DMS153 treated with DMSO at 0.1 percent for 48 hours (cell line): ENCODE measurements around the gene ZNF469.
"Not testable (repeated sequence)": the region's sequence is repeated elsewhere in the genome, so short reads cannot be mapped to it uniquely, and the experiment has no call there.

ENCODE experiments used
- DNase-seq: peaks from one replicate; lab custom pipeline; 2025; ENCODE audit not compliant: unreplicated experiment; lab: John Stamatoyannopoulos, UW

ZNF469 gene

DNA sequence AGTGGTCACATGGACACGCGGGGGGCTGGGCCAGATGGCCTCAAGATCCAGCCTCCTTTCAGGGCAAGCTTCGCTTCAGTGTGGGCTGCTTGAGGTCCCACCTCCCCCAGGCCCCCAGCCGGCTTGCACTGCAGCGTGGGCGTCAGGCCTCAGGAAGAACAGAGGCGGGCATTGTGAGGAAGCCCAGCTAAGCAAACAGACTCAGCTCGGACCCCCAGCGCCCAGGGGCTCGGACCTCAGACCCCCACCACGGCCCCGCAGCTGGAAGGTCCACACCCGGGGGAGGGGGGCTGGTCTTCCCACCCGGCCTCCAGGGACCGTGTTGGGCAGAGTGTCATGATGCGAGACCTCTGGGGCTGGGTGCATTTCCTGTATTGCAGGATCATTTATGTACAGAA, 24.7 kb upstream of the ZNF469 start:
- no peak for DNase-seq

DNA sequence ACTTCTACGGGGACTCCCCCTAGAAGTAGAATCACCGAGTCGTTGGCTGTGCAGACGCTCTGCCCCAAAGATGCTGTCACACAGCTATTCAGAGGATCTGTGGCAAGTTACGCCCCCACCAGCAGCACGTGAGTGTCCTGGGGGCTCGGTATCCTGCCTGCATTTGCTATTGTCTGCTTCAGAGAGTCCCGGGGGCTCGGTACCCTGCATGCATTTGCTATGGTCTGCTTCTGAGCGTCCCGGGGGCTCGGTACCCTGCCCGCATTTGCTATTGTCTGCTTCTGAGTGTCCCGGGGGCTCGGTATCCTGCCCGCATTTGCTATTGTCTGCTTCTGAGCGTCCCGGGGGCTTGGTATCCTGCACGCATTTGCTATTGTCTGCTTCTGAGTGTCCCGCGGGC, 23.8 kb upstream of the ZNF469 start:
- DNase-seq = no peak

DNA sequence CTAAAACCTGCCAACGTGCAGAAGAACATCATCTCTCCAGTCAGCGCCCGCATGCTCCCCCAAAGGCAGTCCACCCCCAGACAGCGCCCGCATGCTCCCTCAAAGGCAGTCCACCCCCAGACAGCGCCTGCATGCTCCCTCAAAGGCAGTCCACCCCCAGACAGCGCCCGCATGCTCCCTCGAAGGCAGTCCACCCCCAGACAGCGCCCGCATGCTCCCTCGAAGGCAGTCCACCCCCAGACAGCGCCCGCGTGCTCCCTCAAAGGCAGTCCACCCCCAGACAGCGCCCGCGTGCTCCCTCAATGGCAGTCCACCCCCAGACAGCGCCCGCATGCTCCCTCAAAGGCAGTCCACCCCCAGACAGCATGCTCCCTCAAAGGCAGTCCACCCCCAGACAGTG, 22.4 kb upstream of the ZNF469 start:
- not testable (repeated sequence) for DNase-seq

DNA sequence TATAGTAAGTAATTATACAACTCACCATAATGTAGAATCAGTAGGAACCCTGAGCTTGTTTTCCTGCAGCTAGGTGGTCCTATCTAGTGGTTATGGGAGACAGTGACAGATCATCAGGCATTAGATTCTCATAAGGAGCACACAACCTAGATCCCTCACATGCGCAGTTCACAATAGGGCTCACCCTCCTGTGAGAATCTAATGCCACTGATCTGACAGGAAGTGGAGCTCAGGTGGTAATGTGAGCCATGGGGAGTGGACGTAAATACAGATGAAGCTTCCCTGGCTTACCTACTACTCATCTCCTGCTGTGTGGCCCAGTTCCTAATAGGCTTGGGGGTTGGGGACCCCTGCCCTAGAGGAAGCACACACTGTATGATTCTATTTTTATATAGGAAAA, 21.8 kb upstream of the ZNF469 start:
- no peak for DNase-seq

DNA sequence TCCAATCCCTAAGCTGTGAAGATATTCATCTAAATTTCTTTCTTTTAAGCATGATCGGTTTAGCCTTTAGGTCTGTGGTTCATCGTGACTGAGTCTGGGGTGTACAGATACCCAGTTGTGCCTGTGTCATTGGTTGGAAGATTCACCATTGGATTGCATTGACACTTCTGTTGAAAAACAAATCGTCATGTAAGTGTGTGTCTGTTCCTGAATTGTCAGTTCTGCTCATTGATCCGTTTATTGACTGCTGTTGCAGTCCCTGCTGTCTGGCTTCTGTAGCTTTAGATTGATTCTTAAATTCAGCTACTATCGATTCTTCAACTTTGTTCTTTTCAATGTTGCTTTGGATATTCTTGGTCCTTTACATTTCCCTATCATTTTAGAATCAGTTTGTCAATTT, 21.0 kb upstream of the ZNF469 start:
- DNase-seq = no peak

DNA sequence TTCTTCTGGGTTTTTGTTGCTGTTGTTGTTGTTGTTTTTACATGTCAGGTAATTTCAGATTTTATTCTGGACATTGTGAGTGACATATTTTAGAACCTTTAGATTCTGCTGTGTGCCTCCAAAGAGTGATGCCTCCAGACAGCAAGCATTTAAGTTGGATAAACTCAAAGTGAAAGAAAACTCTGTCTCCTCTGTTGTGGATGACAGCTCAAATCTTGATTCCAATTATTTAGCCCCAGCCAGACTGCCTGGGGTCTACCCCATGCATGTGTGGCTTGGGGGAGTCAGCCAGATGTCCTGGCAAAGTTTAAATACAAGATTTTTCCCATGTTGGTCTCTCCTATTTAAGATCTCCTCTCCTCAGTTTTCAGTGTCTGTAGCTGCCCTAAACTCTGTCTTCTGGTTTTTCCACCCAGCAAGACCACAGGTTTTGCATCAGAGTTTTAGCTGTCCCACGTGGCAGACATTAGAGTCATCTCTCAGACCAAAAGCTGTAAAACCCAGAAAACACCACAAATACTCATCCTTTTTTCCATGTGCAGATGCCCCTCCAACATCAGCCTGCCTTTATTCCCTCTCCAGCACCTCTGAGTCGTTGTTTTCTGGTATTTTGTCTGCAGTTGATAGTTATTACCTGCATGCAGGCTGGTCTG, 19.4 kb upstream of the ZNF469 start:
- no peak for DNase-seq

DNA sequence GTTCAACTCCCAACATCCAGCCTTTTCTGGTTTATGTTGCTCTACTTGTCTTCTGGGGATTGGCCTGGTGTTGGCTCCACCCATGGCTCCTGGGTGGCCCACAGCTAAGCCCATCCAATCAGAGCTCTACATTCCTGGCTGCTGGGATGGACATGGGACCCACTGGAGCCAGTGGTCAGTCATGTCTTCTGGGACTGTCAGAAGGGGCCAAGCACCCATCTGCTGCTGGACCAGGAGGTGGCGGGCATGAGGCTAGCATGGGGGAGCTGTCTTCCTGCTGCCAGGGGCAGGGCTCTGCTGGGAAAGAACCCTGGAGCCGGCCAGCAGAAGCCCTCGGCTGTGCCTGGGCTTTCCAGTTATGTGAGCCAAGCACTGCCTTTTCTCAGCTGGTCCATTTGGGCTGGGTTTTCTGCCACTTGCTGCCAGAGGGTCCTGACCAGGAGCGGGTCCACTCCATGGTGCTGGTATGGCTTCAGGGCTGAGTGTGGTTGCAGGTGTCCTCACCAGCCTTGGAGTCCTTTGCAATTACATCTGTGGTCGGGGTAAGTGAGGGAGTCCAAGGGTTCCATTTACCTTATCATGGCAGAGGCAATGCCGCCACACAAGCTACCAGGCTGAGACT, 17.4 kb upstream of the ZNF469 start:
- no peak for DNase-seq

DNA sequence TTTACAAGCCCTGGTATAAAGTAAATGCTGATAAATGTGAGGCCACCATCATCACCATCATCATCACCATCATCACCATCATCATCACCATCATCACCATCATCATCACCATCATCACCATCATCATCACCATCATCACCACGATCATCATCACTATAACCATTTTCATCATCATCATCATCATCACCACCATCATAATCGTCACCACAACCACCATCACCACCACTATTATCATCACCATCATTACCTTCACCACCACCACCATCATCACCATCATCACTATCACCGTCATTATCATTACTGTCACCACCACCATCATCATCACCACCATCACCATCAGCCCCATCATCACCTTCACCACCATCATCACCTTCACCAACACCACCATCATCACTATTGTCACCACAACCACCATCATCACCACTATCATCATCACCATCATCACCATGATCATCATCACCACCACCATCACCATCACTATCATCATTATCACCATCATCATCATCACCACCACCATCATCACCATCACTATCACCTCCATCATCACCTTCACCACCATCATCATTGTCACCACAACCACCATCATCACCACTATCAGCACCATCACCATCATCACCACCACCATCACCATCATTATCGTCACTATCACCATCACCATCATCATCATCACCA, 16.6 kb upstream of the ZNF469 start:
- no peak for DNase-seq

DNA sequence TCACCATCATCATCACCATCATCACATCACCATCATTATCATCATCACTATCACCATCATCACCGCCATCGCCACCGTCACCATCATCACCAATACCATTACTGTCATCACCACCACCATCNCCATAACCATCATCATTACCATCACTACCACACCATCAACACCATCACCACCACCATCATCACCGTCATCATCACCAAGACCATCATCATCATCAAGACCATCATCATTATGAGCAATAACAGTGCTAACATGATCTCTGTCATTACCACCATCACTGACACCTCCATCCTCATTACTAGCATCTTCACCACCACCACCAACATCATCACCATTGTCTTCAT, 16.1 kb upstream of the ZNF469 start:
- DNase-seq = no peak

DNA sequence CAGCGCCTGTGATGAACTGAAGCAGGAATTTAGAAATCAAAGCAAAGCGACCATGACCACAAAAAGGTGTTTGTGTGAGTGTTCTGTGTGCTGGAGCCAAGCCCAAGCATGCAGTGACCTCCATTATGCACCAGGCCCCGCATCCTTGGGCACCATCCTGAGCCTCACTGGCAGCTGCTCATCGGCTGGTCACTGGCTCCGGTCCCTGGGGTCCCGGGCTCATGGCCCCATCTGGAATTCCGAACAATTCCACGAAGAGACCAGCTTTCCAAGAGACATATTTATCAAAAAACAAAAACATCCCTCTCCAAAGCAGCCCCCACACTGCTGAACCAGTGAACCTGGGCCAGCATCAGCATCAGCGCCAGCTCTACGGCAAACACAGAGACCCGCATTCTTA, 15.2 kb upstream of the ZNF469 start:
- no peak for DNase-seq

DNA sequence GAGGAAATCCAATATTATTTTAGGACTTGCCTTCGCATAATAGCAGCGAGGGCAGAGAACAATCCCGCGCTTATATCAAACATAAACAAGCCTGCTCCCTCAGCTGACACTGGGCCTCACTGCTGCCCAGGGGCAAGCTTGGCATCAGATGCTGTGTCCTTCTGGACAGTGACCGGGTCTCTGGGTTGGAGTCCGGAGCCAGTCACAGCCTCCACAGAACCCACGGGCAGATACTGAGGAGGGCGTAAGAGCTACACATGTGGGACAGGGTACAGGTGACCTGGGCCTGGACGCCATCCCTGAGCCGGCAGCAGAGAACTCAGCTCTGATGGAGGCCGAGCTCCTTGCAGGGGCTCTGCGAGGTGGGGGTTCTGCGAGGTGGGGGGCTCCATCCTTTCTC, 14.7 kb upstream of the ZNF469 start:
- DNase-seq = no peak

DNA sequence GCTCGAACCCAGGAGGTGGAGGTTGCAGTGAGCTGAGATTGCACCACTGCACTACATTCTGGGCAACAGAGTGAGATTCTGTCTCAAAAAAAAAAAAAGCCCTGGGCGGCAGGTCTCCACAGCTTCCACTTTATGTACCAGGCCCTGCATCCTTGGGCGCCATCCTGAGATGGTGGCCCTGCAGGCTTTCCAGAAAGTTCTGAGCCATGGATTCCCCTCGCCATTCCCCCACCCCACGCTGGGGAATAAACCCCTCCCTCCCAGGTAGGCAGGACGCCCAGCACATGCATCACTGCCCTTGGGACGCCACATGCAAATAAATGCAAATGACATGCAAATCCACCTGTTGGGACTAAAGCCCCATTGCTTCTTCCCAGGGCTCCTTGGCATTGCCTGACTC, 13.8 kb upstream of the ZNF469 start:
- no peak for DNase-seq

DNA sequence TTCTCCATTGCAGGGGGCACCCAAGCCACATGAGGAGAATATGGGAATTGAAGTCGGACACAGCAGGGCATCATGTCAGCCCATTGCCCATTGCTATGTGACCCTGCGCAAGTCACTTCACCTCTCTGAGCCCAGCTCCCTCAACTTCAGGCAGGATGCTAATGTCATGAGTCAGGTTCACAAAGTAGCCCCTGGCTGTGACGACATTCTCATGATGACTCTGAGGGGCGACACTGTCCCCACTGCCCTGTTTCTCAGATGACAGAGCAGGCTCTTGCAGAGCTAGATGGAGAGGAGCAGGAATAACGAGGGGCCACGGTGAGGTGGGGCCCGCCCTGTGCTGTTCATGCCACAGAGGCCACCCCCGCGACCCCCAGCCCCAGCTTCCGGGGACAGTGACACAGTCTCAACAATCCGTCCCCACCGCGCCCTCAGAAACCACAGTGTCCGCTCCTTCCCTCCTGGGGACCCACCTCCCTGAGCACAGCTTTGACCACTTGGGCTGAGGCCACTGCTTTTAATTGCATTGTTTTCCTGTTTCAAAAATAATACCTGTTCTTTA, 13.2 kb upstream of the ZNF469 start:
- no peak for DNase-seq

DNA sequence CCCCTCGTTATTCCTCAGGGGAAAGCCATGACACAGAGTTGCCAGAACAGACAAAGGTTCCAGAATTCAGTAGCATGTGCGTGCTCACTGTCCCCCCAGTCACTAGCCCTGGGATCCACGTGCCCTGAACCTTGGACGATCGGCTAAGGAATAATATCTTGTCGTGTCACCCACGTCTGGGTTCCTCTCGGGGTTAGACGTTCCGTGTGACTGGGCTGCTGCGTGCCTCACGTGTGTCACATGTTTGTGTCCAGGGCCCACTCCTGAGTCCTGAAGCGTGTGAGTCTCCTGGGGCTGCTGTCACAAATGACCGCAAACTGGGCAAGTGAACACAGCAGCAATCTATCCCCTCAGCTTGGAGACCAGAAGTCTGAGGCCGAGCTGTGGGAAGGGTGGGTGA, 12.4 kb upstream of the ZNF469 start:
- DNase-seq = no peak

DNA sequence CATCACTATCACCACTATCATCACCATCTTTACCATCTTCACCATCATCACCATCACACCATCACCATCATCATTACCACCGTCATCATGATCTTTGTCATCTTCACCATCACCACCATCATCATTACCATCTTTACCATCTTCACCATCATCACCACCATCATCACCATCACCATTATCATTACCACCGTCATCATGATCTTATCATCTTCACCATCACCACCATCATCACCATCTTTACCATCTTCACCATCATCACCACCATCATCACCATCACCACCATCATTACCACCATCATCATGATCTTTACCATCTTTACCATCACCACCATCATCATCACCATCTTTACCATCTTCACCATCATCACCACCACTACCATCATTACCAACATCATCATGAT, 10.2 kb upstream of the ZNF469 start:
- no peak for DNase-seq

DNA sequence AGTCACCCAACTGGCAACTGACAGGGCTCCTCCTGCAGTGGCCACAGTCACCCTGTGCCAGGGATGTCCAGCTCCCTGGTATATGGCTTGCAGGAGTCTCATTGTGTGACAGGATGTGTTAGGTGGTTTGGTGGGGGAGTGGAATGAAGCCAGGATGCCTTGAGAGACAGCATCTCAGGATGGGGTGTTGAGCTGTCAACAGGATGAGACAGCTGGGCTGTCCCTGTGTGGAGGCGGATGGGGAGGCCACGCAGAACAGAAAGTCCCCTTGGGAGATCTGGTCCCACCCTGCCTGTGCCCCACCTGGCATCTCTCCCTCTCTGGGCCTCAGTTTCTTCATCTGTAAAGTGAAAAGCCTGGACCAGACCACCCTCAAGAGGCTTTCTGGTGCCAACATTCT, 9.5 kb upstream of the ZNF469 start:
- no peak for DNase-seq

DNA sequence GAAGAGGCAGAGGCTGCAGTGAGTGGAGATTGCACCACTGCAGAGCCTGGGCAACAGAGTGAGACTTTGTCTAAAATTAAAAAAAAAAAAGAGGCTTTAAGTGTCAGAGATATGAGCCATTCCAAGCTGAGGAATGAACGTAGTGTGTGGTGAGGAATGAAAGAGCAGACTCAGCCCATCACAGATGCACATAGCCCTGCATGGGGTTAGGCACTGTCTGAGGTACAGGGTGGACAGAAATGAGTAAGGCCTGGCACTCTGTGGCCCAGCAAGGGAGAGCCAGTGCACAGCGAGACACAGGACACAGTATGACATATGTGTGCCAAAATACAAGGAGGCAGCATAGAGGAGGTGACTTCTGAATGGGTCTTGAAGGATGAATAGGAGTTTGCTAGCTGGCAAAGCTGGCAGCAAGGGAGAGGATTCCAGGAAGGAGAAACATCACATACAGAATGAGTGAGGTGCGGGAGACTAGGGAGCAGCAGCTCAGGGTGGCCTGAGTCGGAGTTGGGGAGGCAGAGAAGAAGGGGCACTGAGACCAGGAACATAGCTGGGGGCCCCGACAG, 8.7 kb upstream of the ZNF469 start:
- no peak for DNase-seq

DNA sequence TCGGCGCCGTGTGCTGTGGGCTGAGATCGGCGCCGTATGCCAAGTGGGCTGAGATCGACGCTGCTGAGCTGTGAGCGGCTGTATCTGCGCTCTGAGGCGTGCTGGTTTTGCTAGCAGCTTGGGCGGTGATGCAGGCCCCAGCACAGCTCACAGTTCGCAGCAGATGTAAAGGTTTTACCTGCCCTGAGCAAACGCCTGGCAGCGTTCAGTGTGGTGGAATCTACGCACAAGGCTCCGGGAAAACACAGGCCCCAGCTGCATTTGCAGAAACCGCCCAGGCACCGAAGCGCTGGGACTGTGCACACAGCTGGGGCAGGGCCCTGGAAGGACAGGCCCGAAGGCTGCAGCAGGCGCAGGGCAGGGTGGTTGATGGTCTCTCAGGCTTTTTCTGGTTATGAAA, 8.0 kb upstream of the ZNF469 start:
- DNase-seq = no peak

DNA sequence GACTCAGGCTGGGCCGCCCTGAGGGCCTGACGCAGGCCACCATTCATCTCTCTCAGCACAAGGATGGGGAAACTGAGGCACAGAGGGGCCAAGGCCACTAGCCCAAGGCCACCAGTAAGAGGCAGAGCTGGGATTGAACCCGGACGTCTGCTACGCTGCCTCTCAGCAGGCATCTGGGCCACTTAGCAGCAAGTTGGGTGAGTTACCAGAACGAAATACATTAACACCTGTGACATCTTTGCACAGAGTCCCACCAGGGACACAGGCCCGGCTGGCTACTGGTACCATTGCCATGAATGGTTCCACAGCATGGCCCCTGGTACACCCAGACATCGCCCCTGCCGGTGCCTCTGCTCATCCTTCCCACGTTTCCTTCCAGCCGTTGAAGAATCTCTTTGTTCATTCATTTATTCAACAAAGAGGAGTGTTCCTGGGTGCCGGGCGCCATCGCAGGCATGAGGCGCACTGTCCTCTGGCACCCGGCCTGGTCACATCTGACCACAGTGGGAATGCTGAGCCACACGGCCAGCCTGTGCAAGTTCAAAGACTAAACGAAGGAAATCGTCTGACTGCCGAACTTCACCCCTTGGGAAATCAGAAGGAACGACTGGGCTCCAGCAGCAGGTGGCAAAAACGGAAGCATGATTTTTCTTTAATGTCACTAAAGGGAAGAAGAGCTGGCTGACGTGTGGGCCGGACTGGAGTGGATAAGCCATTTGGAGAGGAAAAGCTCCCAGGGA, 7.4 kb upstream of the ZNF469 start:
- no peak for DNase-seq

DNA sequence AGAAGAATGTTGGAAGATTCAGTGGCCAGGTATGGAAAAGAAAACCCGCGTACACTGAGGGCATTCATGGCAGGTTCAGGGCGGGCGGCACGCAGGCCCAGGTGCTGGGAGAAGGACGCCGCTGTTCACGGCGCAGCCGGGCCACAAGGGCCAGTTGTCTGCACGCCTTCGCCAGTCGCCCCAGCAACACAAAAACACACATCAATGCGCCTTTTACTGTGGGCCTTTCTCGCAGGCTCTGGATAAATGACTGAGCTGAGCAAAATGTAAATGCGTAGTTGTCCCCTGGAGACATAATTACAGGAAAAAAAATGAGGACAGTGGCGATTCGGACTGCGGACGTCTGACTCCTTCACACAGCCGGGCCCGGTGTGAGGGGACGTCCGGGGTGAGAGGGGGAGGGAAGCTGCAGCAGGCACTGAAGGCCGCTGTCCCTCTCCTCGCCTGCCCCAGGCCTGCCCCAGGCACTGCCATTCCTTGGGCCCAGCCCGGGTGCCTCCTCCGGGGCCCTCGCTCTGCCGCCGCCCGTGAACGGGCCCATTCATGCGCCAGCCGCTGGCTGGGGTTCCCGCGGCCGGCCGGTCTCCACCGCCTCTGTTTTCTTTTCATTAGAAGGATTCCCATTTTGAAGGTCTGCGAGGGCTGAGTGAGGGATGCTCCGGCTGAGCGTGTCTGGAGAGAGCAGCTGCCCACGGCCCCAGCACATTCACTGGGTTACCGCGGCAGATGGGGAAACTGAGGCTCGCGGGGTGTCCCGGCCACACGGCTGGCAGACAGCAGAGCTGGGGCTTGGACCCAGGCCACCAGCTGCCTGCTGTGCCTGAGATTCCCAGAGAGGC, 6.5 kb upstream of the ZNF469 start:
- peak; percentile 6 for DNase-seq
